Testis (tissue), 3 donors: Measurements from ENCODE around the gene EEA1. TPM values are rescaled to one million over a fixed set of nuclear protein-coding genes. Genes with fewer than 3 reads are reported as not detected.

ENCODE experiments used
- DNase-seq: peaks from one replicate; pipeline ENCODE4 v3.0.0-alpha.2; 2019
- H3K27ac ChIP-seq, 2 donors: fragments of 200-600 bp; sonication (generic); one replicate each; pipeline ENCODE4 v1.5.1; 2019
- H3K27me3 ChIP-seq: fragments of 200-600 bp; sonication (generic); one replicate; pipeline ENCODE4 v1.5.1; 2019
- H3K36me3 ChIP-seq: fragments of 200-600 bp; sonication (generic); one replicate; pipeline ENCODE4 v1.5.1; 2017; ENCODE audit warnings: low read depth; ENCODE audit errors: missing control alignments
- H3K4me1 ChIP-seq: fragments of 200-600 bp; sonication (generic); one replicate; pipeline ENCODE4 v1.5.1; 2019
- H3K4me3 ChIP-seq, 2 donors: fragments of 200-600 bp; sonication (generic); one replicate each; pipeline ENCODE4 v1.5.1; 2017 to 2019
- H3K9me3 ChIP-seq: fragments of 200-600 bp; sonication (generic); one replicate; pipeline ENCODE4 v1.5.1; 2017
- CTCF ChIP-seq, 3 experiments: fragments of 450-650 bp in 2 of 3; fragments of 200-600 bp in 1 of 3; sonication (generic) in 1 of 3; IDR thresholded peaks; one replicate each; pipeline ENCODE4 v1.5.1; 2016 to 2019; ENCODE audit warnings: antibody characterized with exemption in 3 of 3, mild to moderate bottlenecking in 2 of 3, moderate library complexity in 1 of 3
- POLR2A ChIP-seq: fragments of 450-650 bp; IDR thresholded peaks from one replicate; pipeline ENCODE4 v1.6.1; 2017; ENCODE audit warnings: antibody characterized with exemption, mild to moderate bottlenecking, moderate library complexity
- WGBS, 2 donors: methylation state at CpG; one replicate each; pipeline ENCODE4 v1.1.5; 2018; 5-methylcytosine and 5-hydroxymethylcytosine counted together
- intact Hi-C: fragments of 100-400 bp; cut with DNase I; formaldehyde crosslinking; loops from one replicate; pipeline ENCODE4 v1.15.1; 2023; ENCODE audit warnings: low total_unique reads
- polyA plus RNA-seq: library from polyadenylated mRNA; stranded (reverse); fragments of 350-450 nt; fragmentation: Illumina TruSeq; extraction: RNeasy Lipid Tissue Mini Kit (QIAGEN cat#74804); gene quantifications from one replicate; pipeline ENCODE4 v1.2.3, GENCODE V29; 2014; ENCODE audit warnings: low read depth, low replicate concordance; ENCODE audit not compliant: insufficient read depth
- total RNA-seq, 2 donors: library from RNA; depleted of rRNA; stranded (reverse); fragments of >200 nt; gene quantifications; one replicate each; pipeline ENCODE4 v1.2.3, GENCODE V29; 2016

The EEA1 gene
- total and polyA plus RNA-seq, 3 donors from 2014 or later: 1.8 to 14.9 (median 14.3) TPM

GRCh38 chr12:92926549-92926948 lies 2.5 kb downstream of the EEA1 start:
- no peak for TF ChIP-seq POLR2A
- TF ChIP-seq CTCF (IDR thresholded peaks at IDR 0.05): no peak
- WGBS, 2 donors: 61 to 67% methylated on average over 4 of the region's 4 CpGs
- Histone ChIP-seq H3K27ac (no peak overlapping the region), H3K27me3 (no peaks in the 10 kb centered on the region), H3K36me3 (no peaks in the 10 kb centered on the region), H3K9me3 (no peaks in the 10 kb centered on the region), H3K4me3 (no peak overlapping the region), H3K4me1 (peaks cover 20% of the 10 kb centered on the region)
- intact Hi-C loops: loop anchor here (5.0 kb wide), 1 partner anchor 761 kb away; no protein-coding TSS in a partner anchor
- DNase-seq: no peak

DNA sequence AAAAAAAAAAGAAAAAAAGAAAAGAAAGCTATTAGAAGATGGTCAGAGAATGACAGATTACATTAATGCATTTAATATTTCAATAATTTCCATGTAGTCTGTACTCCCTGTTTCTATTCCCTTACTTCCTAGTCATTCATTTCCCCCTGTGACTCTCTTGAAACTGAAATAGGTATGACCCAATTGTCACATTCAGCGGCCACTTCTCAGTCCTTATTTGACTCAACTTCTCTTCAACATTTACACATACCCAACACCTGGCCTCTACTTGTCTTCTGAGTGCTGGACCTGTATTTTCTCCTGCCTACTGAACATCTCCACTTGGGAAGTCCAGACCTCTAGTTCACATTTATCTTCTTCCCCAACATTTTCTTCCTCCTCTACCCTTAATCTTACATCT lies 7.2 kb downstream of the EEA1 start:
- H3K27me3 ChIP-seq: no peaks in the 10 kb centered on the region
- intact Hi-C loops: no loop called here
- peaks cover 3% of the 10 kb centered on the region for H3K4me1 ChIP-seq
- TF ChIP-seq POLR2A: no peak
- TF ChIP-seq CTCF (IDR thresholded peaks at IDR 0.05): no peak
- H3K9me3 ChIP-seq: no peaks in the 10 kb centered on the region
- WGBS, 2 donors: 84 to 87% methylated on average over 1 of the region's 1 CpG
- H3K27ac ChIP-seq: no peak overlapping the region
- DNase-seq: no peak
- no peak overlapping the region for H3K4me3 ChIP-seq
- no peaks in the 10 kb centered on the region for H3K36me3 ChIP-seq

DNA sequence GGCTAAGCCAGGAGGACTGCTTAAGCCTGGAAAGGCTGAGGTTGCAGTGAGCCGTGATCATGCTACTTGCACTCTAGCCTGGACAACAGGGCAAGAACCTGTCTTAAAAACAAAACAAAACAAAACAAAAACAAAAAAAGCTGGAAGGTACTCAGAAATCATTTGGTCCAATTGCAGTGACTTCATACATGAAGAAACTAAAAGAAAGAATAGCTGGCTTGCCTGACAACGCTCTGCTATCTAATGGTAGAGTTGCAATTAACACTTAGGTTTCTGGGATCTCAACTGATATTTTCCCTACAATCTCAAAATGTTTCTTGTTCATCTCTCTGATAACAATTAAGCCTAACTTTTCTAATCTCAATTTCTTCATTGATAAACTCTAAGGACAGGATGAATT lies 13.7 kb downstream of the EEA1 start:
- Histone ChIP-seq H3K4me1 (no peaks in the 10 kb centered on the region), H3K27me3 (no peaks in the 10 kb centered on the region), H3K4me3 (no peak overlapping the region), H3K36me3 (no peaks in the 10 kb centered on the region), H3K27ac (no peak overlapping the region), H3K9me3 (no peaks in the 10 kb centered on the region)
- TF ChIP-seq CTCF (IDR thresholded peaks at IDR 0.05) (no peak), POLR2A (no peak)
- intact Hi-C loops: no loop called here
- WGBS, 2 donors: 69 to 76% methylated on average over 2 of the region's 2 CpGs
- DNase-seq: no peak

DNA sequence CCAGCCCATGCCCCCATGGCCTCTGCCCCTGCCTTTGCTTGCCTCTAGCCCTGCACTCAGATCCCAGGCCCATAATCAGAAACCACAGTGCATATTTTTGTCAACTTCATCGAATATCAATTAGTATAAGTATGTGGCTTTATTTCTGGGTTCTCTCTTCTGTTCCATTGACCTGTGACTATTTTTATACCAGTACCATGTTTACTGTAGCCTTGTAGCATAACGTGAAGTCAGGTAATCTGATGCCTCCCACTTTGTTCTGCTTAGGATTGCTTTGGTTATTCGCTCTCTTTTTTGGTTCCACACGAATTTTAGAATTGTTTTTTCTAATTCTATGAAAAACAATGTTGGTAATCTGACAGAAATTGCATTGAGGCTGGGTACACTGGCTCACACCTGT lies 14.9 kb downstream of the EEA1 start:
- Histone ChIP-seq H3K36me3 (no peaks in the 10 kb centered on the region), H3K27me3 (no peaks in the 10 kb centered on the region), H3K9me3 (no peaks in the 10 kb centered on the region), H3K27ac (no peak overlapping the region), H3K4me3 (no peak overlapping the region), H3K4me1 (no peaks in the 10 kb centered on the region)
- 85 to 93% methylated on average over 4 of the region's 4 CpGs for WGBS, 2 donors
- DNase-seq: no peak
- intact Hi-C loops: no loop called here
- TF ChIP-seq CTCF (IDR thresholded peaks at IDR 0.05) (no peak), POLR2A (no peak)

GRCh38 chr12:92912672-92913071 lies 16.4 kb downstream of the EEA1 start:
- H3K4me3 ChIP-seq: no peak overlapping the region
- H3K9me3 ChIP-seq: no peaks in the 10 kb centered on the region
- H3K4me1 ChIP-seq: no peaks in the 10 kb centered on the region
- intact Hi-C loops: no loop called here
- WGBS, 2 donors: 86% methylated on average over 2 of the region's 2 CpGs
- TF ChIP-seq CTCF (IDR thresholded peaks at IDR 0.05) (no peak), POLR2A (no peak)
- H3K27me3 ChIP-seq: no peaks in the 10 kb centered on the region
- no peaks in the 10 kb centered on the region for H3K36me3 ChIP-seq
- DNase-seq: no peak
- no peak overlapping the region for H3K27ac ChIP-seq
